ENCODE results near the gene RAP1GAP2.

Gene RAP1GAP2

GRCh38 chr17:2961446-2961845 lies 165.2 kb downstream of the RAP1GAP2 start:
- no peak for DNase-seq (ENCODE audit: low read depth)
- no peak for TF ChIP-seq CTCF (conservative IDR thresholded peaks at IDR 0.05; ENCODE audit: low read depth, low read length)
- no peak overlapping the region for H3K4me3 ChIP-seq (ENCODE audit: low read length)

- H3K4me3 ChIP-seq (ENCODE audit: low read length), result no peak overlapping the region
- TF ChIP-seq CTCF (conservative IDR thresholded peaks at IDR 0.05; ENCODE audit: low read depth, low read length), result no peak
- no peak for DNase-seq (ENCODE audit: low read depth)
These were observed 166.0 kb downstream of the RAP1GAP2 start for GRCh38 chr17:2962236-2962635.

- H3K4me3 ChIP-seq (ENCODE audit: low read length), result no peak overlapping the region
- no peak for DNase-seq (ENCODE audit: low read depth)
- no peak for TF ChIP-seq CTCF (conservative IDR thresholded peaks at IDR 0.05; ENCODE audit: low read depth, low read length)
These were observed 166.5 kb downstream of the RAP1GAP2 start for GRCh38 chr17:2962729-2963128.

GRCh38 chr17:2963332-2964027 lies 167.2 kb downstream of the RAP1GAP2 start:
- TF ChIP-seq CTCF (conservative IDR thresholded peaks at IDR 0.05; ENCODE audit: low read depth, low read length), result no peak
- DNase-seq (ENCODE audit: low read depth), result no peak
- H3K4me3 ChIP-seq (ENCODE audit: low read length), result no peak overlapping the region

GRCh38 chr17:2964028-2964356 lies 167.8 kb downstream of the RAP1GAP2 start:
- no peak for TF ChIP-seq CTCF (conservative IDR thresholded peaks at IDR 0.05; ENCODE audit: low read depth, low read length)
- no peak for DNase-seq (ENCODE audit: low read depth)
- H3K4me3 ChIP-seq (ENCODE audit: low read length), result no peak overlapping the region

GRCh38 chr17:2964370-2964769 lies 168.1 kb downstream of the RAP1GAP2 start:
- no peak overlapping the region for H3K4me3 ChIP-seq (ENCODE audit: low read length)
- TF ChIP-seq CTCF (conservative IDR thresholded peaks at IDR 0.05; ENCODE audit: low read depth, low read length), result no peak
- DNase-seq (ENCODE audit: low read depth), result no peak

GRCh38 chr17:2964831-2965230 lies 168.6 kb downstream of the RAP1GAP2 start:
- no peak for TF ChIP-seq CTCF (conservative IDR thresholded peaks at IDR 0.05; ENCODE audit: low read depth, low read length)
- no peak overlapping the region for H3K4me3 ChIP-seq (ENCODE audit: low read length)
- DNase-seq (ENCODE audit: low read depth), result no peak

All from retinal pigment epithelial cell (primary cell).